Stimulated activated CD8-positive, alpha-beta memory T cell treated with anti-CD3 and anti-CD28 coated beads, Interleukin-4, amount 100 ng/mL, for 1 hour (primary cell): ENCODE results near the gene SLC66A1.

ENCODE experiments used
- DNase-seq, 2 donors: peaks; one replicate each; pipeline ENCODE4 v3.0.0-alpha.2; 2020; ENCODE audit warnings: low read depth in 2 of 2, low spot score in 1 of 2

Gene SLC66A1

DNA sequence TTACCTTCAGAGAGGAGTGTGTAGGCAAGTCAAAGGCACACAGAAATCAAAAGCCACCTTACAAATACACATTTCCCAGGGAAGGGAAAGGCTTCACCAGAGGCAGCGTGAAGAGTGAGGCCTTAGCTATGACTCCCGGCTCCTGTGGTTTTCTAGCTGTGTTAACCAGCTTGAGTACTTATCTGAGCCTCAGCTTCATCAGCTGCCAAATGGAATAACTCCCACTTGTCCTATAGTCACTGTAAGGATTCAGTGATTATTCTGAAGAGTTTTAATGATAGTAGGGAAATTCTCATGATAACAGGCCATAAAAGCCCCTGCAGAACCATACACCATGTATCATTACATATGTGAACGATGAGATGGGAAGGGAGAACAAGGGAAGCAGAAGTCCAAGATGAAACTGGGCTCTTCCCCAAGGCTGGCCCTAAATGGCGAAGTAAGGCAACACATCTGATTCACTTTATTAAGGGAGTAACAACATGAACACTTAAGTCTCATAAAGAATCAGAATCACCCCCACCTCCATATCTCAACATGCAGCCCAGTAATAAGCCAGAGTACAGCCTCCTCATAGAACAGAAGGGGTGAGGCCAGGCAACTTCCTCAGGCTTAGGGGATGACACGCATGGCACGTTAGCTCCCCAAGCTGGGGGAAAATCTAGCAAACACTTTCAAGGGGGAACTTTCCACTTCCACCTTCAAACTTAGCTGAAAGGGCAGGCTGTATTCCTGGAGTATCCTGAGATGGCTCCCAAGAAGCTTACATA, 63.7 kb downstream of the SLC66A1 start:
- DNase-seq = no peak

DNA sequence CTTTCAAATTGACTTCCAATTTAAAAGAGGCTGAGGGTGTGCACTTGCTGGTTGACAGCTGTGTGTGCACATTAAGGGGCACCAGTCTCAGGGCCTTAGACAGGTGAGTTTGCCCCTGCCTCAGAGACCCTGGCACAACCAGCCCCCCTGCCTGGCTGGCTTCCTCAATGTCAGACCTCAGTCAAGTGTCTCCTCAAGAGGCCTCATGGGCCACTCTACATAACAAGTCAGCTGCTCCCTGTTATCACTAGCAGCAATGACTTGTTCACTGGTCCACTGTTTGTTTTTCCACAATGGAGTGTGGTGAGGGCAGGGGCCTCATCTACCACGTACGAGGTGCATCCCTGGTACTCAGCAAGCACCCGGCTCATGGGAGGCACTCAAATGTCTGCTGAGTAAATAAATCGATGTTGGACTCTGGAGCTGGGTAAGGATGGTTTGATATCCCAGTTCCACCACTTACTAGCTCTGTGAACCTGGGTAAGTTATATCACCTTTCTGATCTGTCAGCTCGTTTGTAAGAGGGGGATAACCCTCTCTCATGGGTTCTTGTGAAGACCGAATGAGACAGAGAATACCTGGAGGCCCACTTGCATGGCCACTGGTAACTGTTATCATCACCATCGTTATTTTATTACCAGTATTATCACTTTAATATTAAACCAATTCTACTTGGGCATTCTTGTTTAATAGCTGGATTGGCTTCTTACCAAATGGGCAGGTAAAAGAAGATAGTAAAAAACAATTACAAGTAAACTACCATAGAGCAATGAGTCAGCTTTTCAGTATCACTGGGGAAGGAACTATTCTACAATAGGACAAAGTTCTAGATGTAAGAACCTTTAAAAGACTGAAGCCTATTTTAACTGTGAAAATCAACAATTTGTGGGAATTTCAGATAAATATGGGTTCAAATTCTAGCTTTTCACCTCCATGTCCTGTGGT, 64.6 kb downstream of the SLC66A1 start:
- no peak for DNase-seq

DNA sequence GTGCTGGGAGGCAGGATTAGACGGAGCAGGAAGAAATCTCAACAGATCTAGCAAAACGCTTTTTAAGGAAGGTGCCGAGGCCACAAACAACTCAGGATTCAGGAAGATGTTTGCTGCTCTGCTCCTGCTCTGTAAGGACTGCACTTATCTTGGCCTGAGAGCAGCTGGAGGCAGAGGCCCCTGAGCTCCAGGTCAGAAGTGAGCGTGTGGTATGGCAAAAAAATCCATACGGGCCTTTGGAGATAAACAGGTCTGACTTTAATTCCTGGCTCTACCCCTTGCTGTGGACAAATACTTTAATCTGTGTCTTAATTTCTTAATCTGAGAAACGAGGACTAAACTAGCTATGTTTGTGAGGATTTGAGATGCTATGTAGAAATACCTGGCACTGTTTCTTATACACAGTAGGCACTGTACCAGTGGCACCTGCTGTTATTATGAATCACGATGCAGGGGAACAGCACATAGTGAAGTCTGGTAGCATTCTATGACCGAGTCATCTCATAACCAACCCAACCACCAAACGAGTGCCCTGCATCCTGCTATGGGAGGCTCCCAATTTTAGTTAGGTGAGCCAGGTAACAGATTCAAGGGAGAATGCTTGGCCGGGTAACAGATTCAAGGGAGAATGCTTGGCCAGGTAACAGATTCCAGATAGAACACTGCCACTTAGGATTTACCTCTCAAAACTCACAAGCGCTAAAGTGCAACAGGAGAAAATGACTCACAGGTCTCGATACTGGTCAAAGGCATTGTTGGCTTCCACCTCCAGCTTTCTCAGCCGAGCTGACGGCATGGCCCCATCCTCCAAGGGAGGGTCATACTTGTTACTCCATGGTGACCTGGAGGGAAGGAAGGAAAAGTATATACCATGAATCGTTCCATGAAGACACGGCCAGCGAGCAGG, 65.9 kb downstream of the SLC66A1 start:
- DNase-seq = no peak
